GM21825 (cell line): ENCODE results near the gene FDPS.

Experiments
- ATAC-seq: cut with Tn5 transposase; IDR thresholded peaks from one replicate; pipeline ENCODE4 v1.9.1; 2021; ENCODE audit warnings: mild to moderate bottlenecking, moderate library complexity; ENCODE audit not compliant: unreplicated experiment

The FDPS gene

GRCh38 chr1:155308493-155309422 lies at the start of gene FDPS:
TSS of gene FDPS (plus strand) at chr1:155308866. CDS start at chr1:155309790, 924 bp downstream.
- peak; percentile 92 for ATAC-seq

GRCh38 chr1:155260276-155260675 lies 48.4 kb upstream of the FDPS start:
- no peak for ATAC-seq

GRCh38 chr1:155261493-155261851 lies 47.2 kb upstream of the FDPS start:
- ATAC-seq = peak; percentile 8

- peak; percentile 82 for ATAC-seq
Measured at GRCh38 chr1:155261852-155262673, 46.6 kb upstream of the FDPS start, which contains the start of gene SCAMP3. TSS of gene SCAMP3 (minus strand) at chr1:155262360. CDS start at chr1:155262151, 209 bp downstream.

- ATAC-seq = no peak
Measured at GRCh38 chr1:155263067-155263466, 45.6 kb upstream of the FDPS start.

- ATAC-seq = no peak
Measured at GRCh38 chr1:155266553-155266952, 42.1 kb upstream of the FDPS start.

GRCh38 chr1:155267373-155267772 lies 41.3 kb upstream of the FDPS start:
- ATAC-seq = no peak

- no peak for ATAC-seq
Measured at GRCh38 chr1:155268630-155269029, 40.0 kb upstream of the FDPS start.

GRCh38 chr1:155269381-155269780 lies 39.3 kb upstream of the FDPS start:
- no peak for ATAC-seq

GRCh38 chr1:155272466-155273342 lies 36.0 kb upstream of the FDPS start:
- peak; percentile 24 for ATAC-seq

- peak; percentile 79 for ATAC-seq
Measured at GRCh38 chr1:155273343-155274245, 35.1 kb upstream of the FDPS start, which contains the start of gene CLK2. TSS of gene CLK2 (minus strand) at chr1:155273504. CDS start at chr1:155270977, 2,527 bp downstream.

GRCh38 chr1:155277070-155277901 lies 31.4 kb upstream of the FDPS start, which contains the start of gene HCN3:
TSS of gene HCN3 (plus strand) at chr1:155277463. CDS start at chr1:155277591, 128 bp downstream.
- peak; percentile 70 for ATAC-seq

- no peak for ATAC-seq
Measured at GRCh38 chr1:155277902-155278688, 30.6 kb upstream of the FDPS start.

GRCh38 chr1:155278689-155279160 lies 29.9 kb upstream of the FDPS start:
- ATAC-seq = no peak

GRCh38 chr1:155279268-155279667 lies 29.4 kb upstream of the FDPS start:
- no peak for ATAC-seq

GRCh38 chr1:155282488-155283091 lies 26.1 kb upstream of the FDPS start:
- ATAC-seq = no peak

GRCh38 chr1:155284476-155284875 lies 24.2 kb upstream of the FDPS start:
- ATAC-seq = no peak
